Trophoblast cell (in vitro differentiated cells and primary cell): ENCODE measurements around the gene REP15.

Experiments used
- DNase-seq, 2 donors: peaks; one replicate each; pipeline ENCODE4 v3.0.0-alpha.2; 2016
- H2AFZ ChIP-seq: 2 replicates; pipeline ENCODE4 v1.6.1; 2013; ENCODE audit warnings: low read length, moderate library complexity, mild to moderate bottlenecking; ENCODE audit not compliant: insufficient read depth, poor library complexity
- H2AK5ac ChIP-seq: 2 replicates; pipeline ENCODE4 v1.6.1; 2013; ENCODE audit warnings: mild to moderate bottlenecking, low read length
- H2BK120ac ChIP-seq: 2 replicates; pipeline ENCODE4 v1.6.1; 2013; ENCODE audit warnings: low read length, mild to moderate bottlenecking, moderate library complexity; ENCODE audit not compliant: insufficient read depth, poor library complexity
- H2BK12ac ChIP-seq: 2 replicates; pipeline ENCODE4 v1.6.1; 2013; ENCODE audit warnings: mild to moderate bottlenecking, low read length, moderate library complexity
- H2BK5ac ChIP-seq: 2 replicates; pipeline ENCODE4 v1.6.1; 2013; ENCODE audit warnings: low read length, low read depth, moderate library complexity, mild to moderate bottlenecking; ENCODE audit not compliant: poor library complexity
- H3K14ac ChIP-seq: 2 replicates; pipeline ENCODE4 v1.6.1; 2013; ENCODE audit warnings: mild to moderate bottlenecking, low read length
- H3K18ac ChIP-seq: 2 replicates; pipeline ENCODE4 v1.6.1; 2013; ENCODE audit warnings: mild to moderate bottlenecking, low read length
- H3K23ac ChIP-seq: 2 replicates; pipeline ENCODE4 v1.6.1; 2013; ENCODE audit warnings: low read length
- H3K27ac ChIP-seq: 2 replicates; pipeline ENCODE4 v1.5.1; 2013; ENCODE audit warnings: low read depth, mild to moderate bottlenecking, inconsistent platforms, low read length, moderate library complexity
- H3K27me3 ChIP-seq: 2 replicates; pipeline ENCODE4 v1.6.1; 2013; ENCODE audit warnings: inconsistent platforms, mild to moderate bottlenecking, low read length, moderate library complexity; ENCODE audit not compliant: insufficient read depth
- H3K36me3 ChIP-seq, 2 experiments: 1 replicate in 1 of 2; 2 replicates in 1 of 2; pipeline ENCODE4 v1.6.1; 2013; ENCODE audit warnings: low read length in 2 of 2, mild to moderate bottlenecking in 2 of 2, moderate library complexity in 1 of 2; ENCODE audit not compliant: insufficient read depth in 2 of 2, control insufficient read depth in 1 of 2
- H3K4ac ChIP-seq: 2 replicates; pipeline ENCODE4 v1.6.1; 2013; ENCODE audit warnings: low read depth, mild to moderate bottlenecking, low read length, moderate library complexity
- H3K4me1 ChIP-seq, 2 experiments: 1 replicate in 1 of 2; 2 replicates in 1 of 2; pipeline ENCODE4 v1.6.1; 2013; ENCODE audit warnings: low read length in 2 of 2, mild to moderate bottlenecking in 2 of 2, moderate library complexity in 1 of 2; ENCODE audit not compliant: insufficient read depth in 2 of 2, control insufficient read depth in 1 of 2
- H3K4me2 ChIP-seq: 2 replicates; pipeline ENCODE4 v1.6.1; 2013; ENCODE audit warnings: inconsistent platforms, mild to moderate bottlenecking, low read length, moderate library complexity
- H3K4me3 ChIP-seq: 2 replicates; pipeline ENCODE4 v1.5.1; 2013; ENCODE audit warnings: mild to moderate bottlenecking, low read depth, low read length, inconsistent platforms
- H3K79me1 ChIP-seq: one replicate; pipeline ENCODE4 v1.6.1; 2013; ENCODE audit warnings: low read length
- H3K79me2 ChIP-seq: 2 replicates; pipeline ENCODE4 v1.6.1; 2013; ENCODE audit warnings: low read length, mild to moderate bottlenecking; ENCODE audit not compliant: control insufficient read depth, insufficient read depth, poor library complexity
- H3K9ac ChIP-seq: 2 replicates; pipeline ENCODE4 v1.6.1; 2013; ENCODE audit warnings: mild to moderate bottlenecking, low read length
- H3K9me3 ChIP-seq: 2 replicates; pipeline ENCODE4 v1.6.1; 2013; ENCODE audit warnings: low read depth, mild to moderate bottlenecking, control low read depth, inconsistent platforms, low read length; ENCODE audit not compliant: insufficient read depth
- H4K12ac ChIP-seq: 2 replicates; pipeline ENCODE4 v1.6.1; 2013; ENCODE audit warnings: low read depth, mild to moderate bottlenecking, low read length, moderate library complexity
- H4K8ac ChIP-seq: 2 replicates; pipeline ENCODE4 v1.6.1; 2013; ENCODE audit warnings: low read depth, mild to moderate bottlenecking, low read length, moderate library complexity
- H4K91ac ChIP-seq: one replicate; pipeline ENCODE4 v1.6.1; 2013; ENCODE audit warnings: low read depth, mild to moderate bottlenecking, low read length, moderate library complexity
- WGBS: extraction: QIAGEN DNeasy Blood & Tissue Kit; methylation state at CpG from one replicate; pipeline ENCODE4 v1.1.7; 2013; ENCODE audit warnings: missing lambda C conversion rate; ENCODE audit not compliant: insufficient read length, insufficient coverage; ENCODE audit errors: extremely low coverage; 5-methylcytosine and 5-hydroxymethylcytosine counted together

The REP15 gene

DNA sequence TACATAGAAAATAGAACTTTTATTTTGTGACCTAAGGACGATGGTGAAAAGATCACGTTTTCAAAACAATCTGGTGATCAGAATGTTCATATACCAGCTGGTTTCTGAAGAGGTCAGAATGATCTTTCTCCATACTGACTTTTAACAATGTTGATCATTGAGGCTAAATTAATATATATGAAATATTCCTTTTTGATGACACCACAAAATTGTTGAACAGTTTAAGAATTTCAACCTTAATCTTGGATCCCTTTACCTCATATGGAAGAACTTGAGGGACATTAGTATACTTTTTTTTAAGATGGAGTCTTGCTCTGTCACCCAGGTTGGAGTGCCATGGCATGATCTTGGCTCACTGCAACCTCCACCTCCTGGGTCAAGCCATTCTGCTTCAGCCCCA lies 2.8 kb upstream of the REP15 start:
- no peak for DNase-seq
- Histone ChIP-seq H3K9ac (no peak overlapping the region), H3K9me3 (no peaks in the 10 kb centered on the region), H2AFZ (no peak overlapping the region), H3K27ac (no peak overlapping the region), H3K27me3 (no peaks in the 10 kb centered on the region), H4K8ac (no peak overlapping the region), H3K4me2 (no peak overlapping the region), H4K91ac (no peak overlapping the region), H3K4me3 (no peak overlapping the region), H3K79me1 (no peaks in the 10 kb centered on the region), H3K23ac (no peak overlapping the region), H3K14ac (no peak overlapping the region), H3K4me1 (peaks cover 2 to 5% of the 10 kb centered on the region in 2 experiments), H2BK120ac (no peak overlapping the region), H3K18ac (no peak overlapping the region), H4K12ac (no peak overlapping the region), H2AK5ac (no peak overlapping the region), H2BK5ac (no peak overlapping the region), H3K36me3 (peaks cover 27 to 47% of the 10 kb centered on the region in 2 experiments), H2BK12ac (no peak overlapping the region), H3K79me2 (no peaks in the 10 kb centered on the region), H3K4ac (no peak overlapping the region)
- no CpG with 5 or more reads among the region's 2 CpGs for WGBS

DNA sequence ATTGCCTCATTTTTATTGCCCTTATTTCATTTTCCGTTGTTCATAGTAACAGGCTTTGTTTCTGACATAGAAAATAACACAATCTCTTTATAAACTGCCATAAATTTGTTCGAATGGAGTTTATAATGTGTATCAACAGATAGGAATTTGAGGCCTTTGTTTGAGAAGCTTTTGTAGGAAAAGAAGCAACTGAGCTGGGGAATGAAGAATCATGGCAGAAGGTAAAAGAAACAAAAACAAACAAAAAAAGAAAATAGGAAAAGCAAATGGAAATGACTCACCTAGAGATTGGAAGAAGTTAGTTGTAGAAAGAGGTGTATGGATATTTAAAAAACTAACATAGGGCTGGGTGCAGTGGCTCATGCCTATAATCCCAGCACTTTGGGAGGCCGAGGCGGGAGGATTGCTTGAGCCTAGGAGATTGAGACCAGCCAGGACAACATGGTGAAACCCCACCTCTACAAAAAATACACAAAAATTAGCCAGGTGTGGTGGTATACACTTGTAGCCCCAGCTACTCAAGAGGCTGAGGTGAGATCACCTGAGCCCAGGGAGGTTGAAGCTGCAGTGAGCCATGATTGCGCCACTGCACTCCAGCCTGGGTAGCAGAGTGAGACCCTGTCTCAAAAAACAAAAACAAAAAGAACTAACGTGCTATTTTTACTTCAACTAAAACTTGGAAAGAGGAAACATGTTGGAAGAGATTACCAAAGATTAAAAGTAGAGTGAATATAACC lies 523 bp upstream of the REP15 start:
- Histone ChIP-seq H2BK120ac (no peak overlapping the region), H2BK12ac (no peak overlapping the region), H4K8ac (no peak overlapping the region), H4K91ac (no peak overlapping the region), H4K12ac (no peak overlapping the region), H3K4ac (no peak overlapping the region), H2AFZ (no peak overlapping the region), H3K79me2 (no peaks in the 10 kb centered on the region), H3K27ac (no peak overlapping the region), H3K4me1 (peaks cover 2 to 5% of the 10 kb centered on the region in 2 experiments), H2BK5ac (no peak overlapping the region), H3K79me1 (no peaks in the 10 kb centered on the region), H3K9me3 (no peaks in the 10 kb centered on the region), H3K9ac (no peak overlapping the region), H3K4me2 (no peak overlapping the region), H3K4me3 (no peak overlapping the region), H2AK5ac (no peak overlapping the region), H3K23ac (no peak overlapping the region), H3K14ac (no peak overlapping the region), H3K18ac (no peak overlapping the region), H3K36me3 (peaks cover 18 to 31% of the 10 kb centered on the region in 2 experiments), H3K27me3 (no peaks in the 10 kb centered on the region)
- no peak for DNase-seq
- WGBS: no CpG with 5 or more reads among the region's 6 CpGs

DNA sequence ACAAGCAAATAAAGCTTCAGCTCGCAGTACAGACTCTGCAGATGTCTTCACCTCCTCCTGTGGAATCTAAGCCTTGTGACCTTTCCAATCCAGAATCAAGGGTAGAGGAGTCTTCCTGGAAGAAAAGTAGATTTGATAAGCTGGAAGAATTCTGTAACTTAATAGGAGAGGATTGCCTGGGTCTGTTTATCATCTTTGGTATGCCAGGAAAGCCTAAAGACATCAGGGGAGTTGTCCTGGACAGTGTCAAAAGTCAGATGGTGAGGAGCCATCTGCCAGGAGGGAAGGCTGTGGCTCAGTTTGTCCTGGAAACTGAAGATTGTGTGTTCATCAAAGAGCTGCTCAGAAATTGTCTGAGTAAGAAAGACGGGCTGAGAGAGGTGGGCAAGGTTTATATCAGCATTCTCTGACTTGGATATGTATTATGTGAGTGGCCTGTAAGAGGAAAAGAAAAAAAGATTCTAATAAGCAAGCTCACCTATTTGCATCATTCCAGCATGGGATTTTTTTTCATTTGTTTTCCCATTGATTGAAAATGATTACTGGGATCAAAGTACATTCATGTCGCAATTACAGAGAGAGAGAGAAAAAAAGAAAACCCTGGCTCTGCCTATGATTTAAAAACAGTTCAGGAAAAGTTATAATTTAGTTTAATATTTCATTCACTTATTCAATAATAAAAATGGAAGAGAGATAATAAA lies 767 bp downstream of the REP15 start:
- no peak overlapping the region for H2BK120ac ChIP-seq
- peaks cover 2 to 5% of the 10 kb centered on the region in 2 experiments for H3K4me1 ChIP-seq
- H3K4ac ChIP-seq: no peak overlapping the region
- no peak overlapping the region for H4K91ac ChIP-seq
- H3K9me3 ChIP-seq: no peaks in the 10 kb centered on the region
- no peak overlapping the region for H3K4me3 ChIP-seq
- no peak overlapping the region for H2BK12ac ChIP-seq
- H4K12ac ChIP-seq: no peak overlapping the region
- H3K27me3 ChIP-seq: no peaks in the 10 kb centered on the region
- no peak overlapping the region for H2AFZ ChIP-seq
- peak overlapping the region; percentile 16 for H3K27ac ChIP-seq
- H3K4me2 ChIP-seq: no peak overlapping the region
- H3K79me1 ChIP-seq: no peaks in the 10 kb centered on the region
- no CpG with 5 or more reads among the region's 3 CpGs for WGBS
- H3K36me3 ChIP-seq: peaks cover 15 to 25% of the 10 kb centered on the region in 2 experiments
- no peak overlapping the region for H2BK5ac ChIP-seq
- H3K9ac ChIP-seq: no peak overlapping the region
- no peak overlapping the region for H3K18ac ChIP-seq
- no peak overlapping the region for H2AK5ac ChIP-seq
- H3K23ac ChIP-seq: no peak overlapping the region
- no peak overlapping the region for H4K8ac ChIP-seq
- no peak for DNase-seq
- H3K79me2 ChIP-seq: no peaks in the 10 kb centered on the region
- no peak overlapping the region for H3K14ac ChIP-seq

DNA sequence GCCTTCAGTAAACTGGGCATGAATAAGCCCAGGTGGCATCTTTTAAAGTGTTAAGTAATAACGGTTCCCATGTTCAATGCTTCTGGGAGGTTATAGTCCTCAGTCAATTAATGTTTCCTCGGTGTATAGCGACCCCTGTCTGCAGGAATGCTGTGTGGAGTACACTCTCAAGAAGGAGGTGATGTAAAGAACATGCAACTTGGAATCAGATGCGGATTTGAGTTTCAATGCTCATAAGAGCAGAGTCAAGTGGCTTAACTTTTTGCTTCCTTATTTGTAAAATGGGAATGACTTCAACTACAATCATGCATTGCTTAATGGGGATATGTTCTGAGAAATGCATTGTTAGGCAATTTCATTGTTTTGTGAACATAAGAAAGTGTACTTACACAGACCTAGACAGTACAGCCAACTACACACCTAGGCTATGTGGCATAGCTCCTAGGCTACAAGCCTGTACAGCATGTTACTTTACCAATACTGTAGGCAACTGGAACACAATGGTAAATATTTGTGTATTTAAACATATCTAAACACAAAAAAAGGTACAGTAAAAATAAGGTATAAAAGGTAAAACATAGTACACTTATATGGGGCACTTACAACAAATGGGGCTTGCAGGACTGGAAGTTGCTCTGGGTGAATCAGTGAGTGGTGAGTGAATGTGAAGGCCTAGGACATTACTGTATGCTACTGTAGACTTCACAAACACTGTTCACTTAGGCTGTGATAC lies 7.6 kb downstream of the REP15 start:
- Histone ChIP-seq H2BK120ac (no peak overlapping the region), H3K79me1 (no peaks in the 10 kb centered on the region), H3K9ac (no peak overlapping the region), H2AFZ (no peak overlapping the region), H3K23ac (no peak overlapping the region), H3K27me3 (no peaks in the 10 kb centered on the region), H3K4me1 (no peaks in the 10 kb centered on the region), H3K36me3 (no peaks in the 10 kb centered on the region), H3K4ac (no peak overlapping the region), H2BK5ac (no peak overlapping the region), H3K27ac (no peak overlapping the region), H3K14ac (no peak overlapping the region), H3K9me3 (no peaks in the 10 kb centered on the region), H3K4me2 (no peak overlapping the region), H3K79me2 (no peaks in the 10 kb centered on the region), H4K12ac (no peak overlapping the region), H2BK12ac (no peak overlapping the region), H3K18ac (no peak overlapping the region), H2AK5ac (no peak overlapping the region), H4K91ac (no peak overlapping the region), H3K4me3 (no peak overlapping the region), H4K8ac (no peak overlapping the region)
- DNase-seq: peak; percentile 85 to 99
- no CpG with 5 or more reads among the region's 4 CpGs for WGBS
